GM12878 (cell line): Measurements from ENCODE around the gene NAV3. TPM values are rescaled to one million over a fixed set of nuclear protein-coding genes. Genes with fewer than 3 reads are reported as not detected.

ENCODE experiments used
- BCLAF1 ChIP-seq: fragments of 450-650 bp; IDR thresholded peaks from 2 replicates; pipeline ENCODE4 v1.6.1; 2017; ENCODE audit warnings: antibody characterized with exemption, mild to moderate bottlenecking, moderate library complexity
- BRCA1 ChIP-seq: IDR thresholded peaks from 2 replicates; pipeline ENCODE4 v1.6.1; 2011; ENCODE audit warnings: low read depth, low read length, improper control_type of control experiment
- CBFB ChIP-seq: IDR thresholded peaks from 2 replicates; pipeline ENCODE4 v1.6.1; 2016; ENCODE audit warnings: antibody characterized with exemption, low read depth
- CHD1 ChIP-seq: IDR thresholded peaks from 2 replicates; pipeline ENCODE4 v1.6.1; 2012; ENCODE audit warnings: low read depth, low read length, improper control_type of control experiment
- EP300 ChIP-seq, 2 experiments: fragments of 150-350 bp in 1 of 2; IDR thresholded peaks; 2 replicates each; pipeline ENCODE4 v1.6.1; 2011 to 2012; ENCODE audit warnings: low read depth in 2 of 2, low read length in 2 of 2, borderline replicate concordance in 1 of 2, improper control_type of control experiment in 1 of 2, inconsistent platforms in 1 of 2; ENCODE audit not compliant: control insufficient read depth in 1 of 2
- ESRRA ChIP-seq: IDR thresholded peaks from 2 replicates; pipeline ENCODE4 v1.6.1; 2012; ENCODE audit warnings: mild to moderate bottlenecking, low read length, improper control_type of control experiment
- FOXK2 ChIP-seq: fragments of 450-650 bp; IDR thresholded peaks from 2 replicates; pipeline ENCODE4 v1.6.1; 2017; ENCODE audit warnings: mild to moderate bottlenecking, moderate library complexity
- GABPA ChIP-seq: IDR thresholded peaks from 2 replicates; pipeline ENCODE4 v1.6.1; 2014; ENCODE audit warnings: antibody characterized with exemption, low read depth, mild to moderate bottlenecking, inconsistent platforms
- IKZF1 ChIP-seq: fragments of 450-650 bp; conservative IDR thresholded peaks from 2 replicates; pipeline ENCODE4 v1.6.1; 2017; ENCODE audit warnings: antibody characterized with exemption, mild to moderate bottlenecking
- KAT2A ChIP-seq: conservative IDR thresholded peaks from 2 replicates; pipeline ENCODE4 v1.6.1; 2011; ENCODE audit warnings: low read depth, low read length; ENCODE audit not compliant: control insufficient read depth
- NBN ChIP-seq: fragments of 450-650 bp; IDR thresholded peaks from 2 replicates; pipeline ENCODE4 v1.6.1; 2016
- PAX8 ChIP-seq: fragments of 450-650 bp; IDR thresholded peaks from 2 replicates; pipeline ENCODE4 v1.6.1; 2017; ENCODE audit warnings: mild to moderate bottlenecking, moderate library complexity
- POLR2AphosphoS2 ChIP-seq: IDR thresholded peaks from 2 replicates; pipeline ENCODE4 v1.6.1; 2011; ENCODE audit warnings: low read depth, mild to moderate bottlenecking, low read length, improper control_type of control experiment, moderate library complexity
- RB1 ChIP-seq: fragments of 450-650 bp; formaldehyde crosslinking; IDR thresholded peaks from 2 replicates; pipeline ENCODE4 v1.6.1; 2017; ENCODE audit warnings: mild to moderate bottlenecking, borderline replicate concordance
- SIX5 ChIP-seq: IDR thresholded peaks from 2 replicates; pipeline ENCODE4 v1.6.1; 2011; ENCODE audit warnings: mild to moderate bottlenecking, low read depth, low read length, moderate library complexity; ENCODE audit not compliant: severe bottlenecking
- SP1 ChIP-seq: IDR thresholded peaks from one replicate; pipeline ENCODE4 v1.6.1; 2011; ENCODE audit warnings: low read depth, low read length
- STAT3 ChIP-seq: IDR thresholded peaks from 2 replicates; pipeline ENCODE4 v1.6.1; 2011; ENCODE audit warnings: low read depth, low read length, improper control_type of control experiment
- TCF12 ChIP-seq: IDR thresholded peaks from 2 replicates; pipeline ENCODE4 v1.6.1; 2011; ENCODE audit warnings: low read depth, mild to moderate bottlenecking, low read length
- ZNF592 ChIP-seq: fragments of 450-650 bp; IDR thresholded peaks from 2 replicates; pipeline ENCODE4 v1.6.1; 2017; ENCODE audit warnings: mild to moderate bottlenecking, moderate library complexity
- ZNF687 ChIP-seq: fragments of 450-650 bp; IDR thresholded peaks from 2 replicates; pipeline ENCODE4 v1.6.1; 2017; ENCODE audit warnings: mild to moderate bottlenecking, moderate library complexity
- polyA plus RNA-seq, 11 experiments: library from polyadenylated mRNA; depleted of rRNA in 4 of 11; unstranded in 6 of 11; stranded (reverse) in 5 of 11; fragments of >200 nt; fragmentation: Nextera tagmentation in 4 of 11; fragmentation: Illumina TruSeq in 1 of 11; extraction: Ambion mirVana in 4 of 11; extraction: Trizol in 1 of 11; gene quantifications; 1 replicate in 1 of 11; 2 replicates in 10 of 11; pipeline versions ENCODE4 v1.2.1 to v1.2.3, GENCODE V29; 2011 to 2016; ENCODE audit warnings: inconsistent platforms in 2 of 11, missing spikeins in 2 of 11, low read depth in 1 of 11
- total RNA-seq, 4 experiments: library from RNA; depleted of rRNA in 3 of 4; stranded (reverse); fragments of >200 nt in 3 of 4; fragmentation: Illumina TruSeq in 1 of 4; extraction: Trizol in 1 of 4; gene quantifications; 2 replicates each; pipeline versions ENCODE4 v1.2.1 to v1.2.3, GENCODE V29; 2013 to 2021

NAV3 gene
- total and polyA plus RNA-seq, 10 of the 15 experiments (the other 5 are each of a cell fraction or from before 2014, with no cell fraction given), result 0.05 to 0.51 (median 0.22) TPM; not detected in 1

- TF ChIP-seq POLR2AphosphoS2 (no peak), BRCA1 (no peak), PAX8 (no peak), NBN (0 out of 2 replicates have a peak, but pooled peaks have one; percentile 24), KAT2A (no peak), RB1 (no peak), CHD1 (no peak), ZNF687 (no peak), SP1 (no peak), SIX5 (no peak), IKZF1 (peak; percentile 78), EP300 (IDR thresholded peaks at IDR 0.05; ENCODE audit: borderline replicate concordance in 1 of 2, control insufficient read depth in 1 of 2, low read depth in 2 of 2, low read length in 2 of 2) (peak; percentile 58 to 87; a peak in 2 of 4 replicates), CBFB (peak; percentile 83), STAT3 (no peak), GABPA (peak; percentile 40; the same call in 1 of the 2 replicates), ZNF592 (no peak), TCF12 (no peak), ESRRA (no peak), FOXK2 (no peak), BCLAF1 (no peak)
Measured at GRCh38 chr12:77995436-77996167, 164.9 kb downstream of the NAV3 start (continued).
